A549 (cell line): ENCODE data around the gene RAB8A. TPM values are rescaled to one million over a fixed set of nuclear protein-coding genes. Genes with fewer than 3 reads are reported as not detected.

Source experiments
- ATAC-seq, 2 experiments: fragments of 200-7000 bp in 1 of 2; fragments of >200 bp in 1 of 2; cut with Nextera tagmentation in 1 of 2; cut with Tn5 transposase in 1 of 2; 3 replicates each; pipeline versions ENCODE4 v1.8.0 to v1.9.1; 2018 to 2020; ENCODE audit warnings: mild to moderate bottlenecking in 1 of 2, moderate library complexity in 1 of 2
- CTCF ChIA-PET: fragments of 300-600 bp; sonication (Branson Sonifier 250); formaldehyde crosslinking; extraction: SDS; loops from one replicate; lab custom pipeline; 2021; ENCODE audit warnings: antibody characterized with exemption, inconsistent platforms; lab: Yijun Ruan, JAX
- POLR2A ChIA-PET: fragments of 350-600 bp; formaldehyde crosslinking; extraction: SDS; loops from one replicate; lab custom pipeline; 2021; ENCODE audit warnings: antibody characterized with exemption, inconsistent platforms; lab: Yijun Ruan, JAX
- DNase-seq, 2 experiments: peaks; one replicate each; pipeline versions ENCODE4 v3.0.0 to v3.0.0-alpha.2; 2011 to 2016; ENCODE audit warnings: low read depth in 1 of 2, low spot score in 1 of 2
- FAIRE-seq: peaks from 2 replicates; lab custom pipeline; 2011; peaks lifted over from hg19 to GRCh38; lab: Jason Lieb, UNC
- H3K27ac ChIP-seq, 2 experiments: fragments of >200 bp; sonication (Bioruptor Twin); formaldehyde crosslinking; 3 replicates each; pipeline ENCODE4 v1.5.1; 2016 to 2017
- H3K4me1 ChIP-seq: fragments of >200 bp; sonication (Bioruptor Twin); formaldehyde crosslinking; 3 replicates; pipeline ENCODE4 v1.6.1; 2016
- H3K4me2 ChIP-seq: fragments of >200 bp; sonication (Bioruptor Twin); formaldehyde crosslinking; 3 replicates; pipeline ENCODE4 v1.6.1; 2016
- H3K4me3 ChIP-seq: fragments of >200 bp; sonication (Bioruptor Twin); formaldehyde crosslinking; 3 replicates; pipeline ENCODE4 v1.5.1; 2016
- H3K9me3 ChIP-seq: fragments of >200 bp; sonication (Bioruptor Twin); formaldehyde crosslinking; 3 replicates; pipeline ENCODE4 v1.6.1; 2016
- BHLHE40 ChIP-seq: IDR thresholded peaks from 2 replicates; pipeline ENCODE4 v1.6.1; 2012; ENCODE audit warnings: low read depth, low read length, inconsistent platforms
- CBX2 ChIP-seq: fragments of 200-600 bp; sonication (generic); IDR thresholded peaks from 2 replicates; pipeline ENCODE4 v1.6.1; 2016; ENCODE audit warnings: low read depth, mild to moderate bottlenecking, borderline replicate concordance
- CEBPB ChIP-seq, 2 experiments: fragments of >200 bp in 1 of 2; sonication (Bioruptor Twin) in 1 of 2; formaldehyde crosslinking in 1 of 2; IDR thresholded peaks; 2 replicates each; pipeline ENCODE4 v1.6.1; 2012 to 2016
- CHD4 ChIP-seq: fragments of 200-600 bp; sonication (generic); IDR thresholded peaks from 2 replicates; pipeline ENCODE4 v1.6.1; 2016; ENCODE audit warnings: antibody characterized with exemption, mild to moderate bottlenecking, borderline replicate concordance
- EP300 ChIP-seq, 2 experiments: fragments of >200 bp; sonication (Bioruptor Twin); formaldehyde crosslinking; IDR thresholded peaks; 2 replicates in 1 of 2; 3 replicates in 1 of 2; pipeline ENCODE4 v1.6.1; 2016 to 2017
- FOXS1 ChIP-seq: fragments of 250-450 bp; sonication (Bioruptor Pico); IDR thresholded peaks from 2 replicates; pipeline ENCODE4 v1.5.0; 2020; ENCODE audit warnings: mild to moderate bottlenecking, moderate library complexity
- HES2 ChIP-seq: fragments of >200 bp; sonication (Bioruptor Twin); formaldehyde crosslinking; IDR thresholded peaks from 2 replicates; pipeline ENCODE4 v1.6.1; 2016
- KDM5A ChIP-seq: fragments of 200-600 bp; sonication (generic); IDR thresholded peaks from 2 replicates; pipeline ENCODE4 v1.6.1; 2016; ENCODE audit warnings: antibody characterized with exemption, mild to moderate bottlenecking
- MAX ChIP-seq: IDR thresholded peaks from 2 replicates; pipeline ENCODE4 v1.6.1; 2012
- POLR2AphosphoS2 ChIP-seq: conservative IDR thresholded peaks from 2 replicates; pipeline ENCODE4 v1.6.1; 2012; ENCODE audit warnings: low read length, improper control_type of control experiment, inconsistent platforms
- RAD21 ChIP-seq, 2 experiments: fragments of >200 bp in 1 of 2; sonication (Bioruptor Twin) in 1 of 2; formaldehyde crosslinking in 1 of 2; IDR thresholded peaks in 1 of 2; conservative IDR thresholded peaks in 1 of 2; 2 replicates in 1 of 2; 3 replicates in 1 of 2; pipeline ENCODE4 v1.6.1; 2012 to 2018; ENCODE audit warnings: inconsistent platforms in 1 of 2
- SMC3 ChIP-seq: fragments of >200 bp; sonication (Bioruptor Twin); formaldehyde crosslinking; IDR thresholded peaks from 3 replicates; pipeline ENCODE4 v1.6.1; 2018; ENCODE audit warnings: inconsistent platforms
- ZFP36 ChIP-seq: fragments of 450-650 bp; IDR thresholded peaks from 2 replicates; pipeline ENCODE4 v1.6.1; 2014; ENCODE audit warnings: borderline replicate concordance; ENCODE audit not compliant: partially characterized antibody
- ZNF302 ChIP-seq: fragments of 250-450 bp; sonication (Bioruptor Pico); IDR thresholded peaks from 2 replicates; pipeline ENCODE4 v1.9.0; 2021; ENCODE audit warnings: inconsistent platforms, mild to moderate bottlenecking, moderate library complexity
- WGBS: methylation state at CpG from one replicate; pipeline ENCODE4 v1.1.6; 2017; ENCODE audit errors: missing lambda C conversion rate; 5-methylcytosine and 5-hydroxymethylcytosine counted together
- polyA plus RNA-seq, 4 experiments: library from polyadenylated mRNA; depleted of rRNA in 3 of 4; stranded (reverse); fragments of >200 nt; fragmentation: RNase III in 1 of 4; extraction: RNeasy Plus Mini Kit Qiagen cat#74134 plus additional on column Dnase treatment in 1 of 4; gene quantifications; 2 replicates in 3 of 4; 3 replicates in 1 of 4; pipeline ENCODE4 v1.2.3, GENCODE V29; 2011 to 2017
- TF ChIP-seq, protein P1 (sequence below): fragments of 250-450 bp; sonication (Bioruptor Pico); IDR thresholded peaks from 2 replicates; pipeline ENCODE4 v1.5.0; 2021; ENCODE audit warnings: mild to moderate bottlenecking, moderate library complexity, borderline replicate concordance
- TF ChIP-seq, protein P2 (sequence below): fragments of 450-650 bp; IDR thresholded peaks from 2 replicates; pipeline ENCODE4 v1.6.1; 2014; ENCODE audit warnings: antibody characterized with exemption

Gene RAB8A
- polyA plus RNA-seq, 2 of the 4 experiments (the other 2 are of a cell fraction), result 89.2 to 91.4 TPM

DNA sequence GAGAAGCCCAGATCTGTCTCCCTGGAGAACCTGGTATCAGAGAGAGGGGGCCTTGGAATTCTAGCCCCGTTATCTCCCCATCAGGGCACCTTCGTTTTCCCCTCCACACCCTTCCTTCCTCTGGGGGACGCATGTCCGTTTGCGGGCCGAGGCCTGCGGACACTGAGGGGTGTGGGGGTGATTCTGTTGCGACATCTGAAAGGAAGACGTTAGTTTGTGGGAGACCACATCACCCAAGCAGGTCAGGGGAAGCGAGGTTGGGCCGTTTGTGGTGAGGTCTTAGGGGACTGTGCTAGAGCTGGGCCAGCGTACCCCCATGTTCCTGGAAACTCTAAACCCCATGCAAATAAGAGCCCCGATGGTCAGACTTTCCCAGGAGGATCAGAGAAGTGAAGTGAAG is 28.1 kb downstream of the RAB8A start (continued):
- TF ChIP-seq, protein P1, sequence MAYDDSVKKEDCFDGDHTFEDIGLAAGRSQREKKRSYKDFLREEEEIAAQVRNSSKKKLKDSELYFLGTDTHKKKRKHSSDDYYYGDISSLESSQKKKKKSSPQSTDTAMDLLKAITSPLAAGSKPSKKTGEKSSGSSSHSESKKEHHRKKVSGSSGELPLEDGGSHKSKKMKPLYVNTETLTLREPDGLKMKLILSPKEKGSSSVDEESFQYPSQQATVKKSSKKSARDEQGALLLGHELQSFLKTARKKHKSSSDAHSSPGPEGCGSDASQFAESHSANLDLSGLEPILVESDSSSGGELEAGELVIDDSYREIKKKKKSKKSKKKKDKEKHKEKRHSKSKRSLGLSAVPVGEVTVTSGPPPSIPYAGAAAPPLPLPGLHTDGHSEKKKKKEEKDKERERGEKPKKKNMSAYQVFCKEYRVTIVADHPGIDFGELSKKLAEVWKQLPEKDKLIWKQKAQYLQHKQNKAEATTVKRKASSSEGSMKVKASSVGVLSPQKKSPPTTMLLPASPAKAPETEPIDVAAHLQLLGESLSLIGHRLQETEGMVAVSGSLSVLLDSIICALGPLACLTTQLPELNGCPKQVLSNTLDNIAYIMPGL (CRISPR knock-in tag), result no peak
- TF ChIP-seq, all 56 proteins: peak for 0

DNA sequence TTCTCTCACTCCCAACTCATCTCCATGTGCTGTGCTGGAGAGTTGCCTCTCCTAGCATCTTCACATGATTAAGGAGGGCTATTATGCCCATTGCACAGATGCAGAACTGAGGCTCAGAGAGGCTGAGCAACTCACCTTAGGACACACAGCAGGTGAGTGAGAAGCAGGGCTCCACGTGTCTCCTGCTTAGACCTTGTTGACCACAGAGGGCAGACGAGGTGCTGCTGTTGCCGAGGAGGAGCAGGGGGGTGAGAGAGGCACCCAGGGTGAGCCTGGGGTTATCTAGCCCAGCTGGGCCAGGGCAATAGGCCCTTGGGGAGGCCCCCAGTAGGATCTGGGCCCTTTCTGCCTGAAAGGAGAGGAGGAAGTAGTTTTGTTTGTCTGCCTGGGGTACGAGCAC is 29.4 kb downstream of the RAB8A start:
- Histone ChIP-seq H3K4me1 (no peaks in the 10 kb centered on the region), H3K4me3 (no peak overlapping the region)
- ATAC-seq, result peak in 1 of 2 experiments; percentile 35; a peak in 1 of 6 replicates
- FAIRE-seq, result no peak
- no peak for DNase-seq
- peak; percentile 76 for TF ChIP-seq ZFP36
- no peak for TF ChIP-seq FOXS1 (CRISPR knock-in tag)
- TF ChIP-seq, all 56 proteins: peak for 1
- no peak overlapping the region for H3K27ac ChIP-seq
- POLR2A ChIA-PET, result no interaction called here
- 64% methylated on average over 3 of the region's 4 CpGs for WGBS
- no peak overlapping the region for H3K4me2 ChIP-seq
- CTCF ChIA-PET, result interaction anchor here (0.6 kb wide), 1 partner anchor 500 kb away, joined by 3 read pairs; the partner anchor contains the start of gene CYP4F3
- H3K9me3 ChIP-seq, result no peaks in the 10 kb centered on the region

DNA sequence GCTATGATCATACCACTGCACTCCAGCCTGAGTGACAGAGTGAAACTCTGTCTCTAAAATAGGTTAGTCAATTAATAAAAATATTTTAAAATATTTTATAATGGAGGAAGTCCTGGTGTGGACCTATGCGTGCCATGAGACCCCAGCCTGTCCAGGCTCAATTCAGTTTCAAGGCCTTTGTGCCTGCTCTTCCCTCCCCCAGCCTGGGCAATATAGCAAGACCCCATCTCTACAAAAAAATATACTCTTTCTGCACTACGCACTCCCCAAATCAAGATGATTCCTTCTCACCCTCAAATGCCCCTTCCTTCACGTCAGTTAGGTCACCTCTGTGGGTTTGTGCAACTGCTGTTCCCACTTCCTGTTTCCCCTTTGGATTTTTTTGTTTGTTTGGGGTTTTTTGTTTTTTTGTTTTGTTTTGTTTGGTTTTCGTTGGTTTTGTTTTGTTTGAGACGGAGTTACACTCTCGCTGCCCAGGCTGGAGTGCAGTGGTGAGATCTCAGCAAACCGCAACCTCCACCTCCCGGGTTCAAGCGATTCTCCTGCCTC is 30.4 kb downstream of the RAB8A start:
- no peak overlapping the region for H3K4me3 ChIP-seq
- TF ChIP-seq, protein P2, sequence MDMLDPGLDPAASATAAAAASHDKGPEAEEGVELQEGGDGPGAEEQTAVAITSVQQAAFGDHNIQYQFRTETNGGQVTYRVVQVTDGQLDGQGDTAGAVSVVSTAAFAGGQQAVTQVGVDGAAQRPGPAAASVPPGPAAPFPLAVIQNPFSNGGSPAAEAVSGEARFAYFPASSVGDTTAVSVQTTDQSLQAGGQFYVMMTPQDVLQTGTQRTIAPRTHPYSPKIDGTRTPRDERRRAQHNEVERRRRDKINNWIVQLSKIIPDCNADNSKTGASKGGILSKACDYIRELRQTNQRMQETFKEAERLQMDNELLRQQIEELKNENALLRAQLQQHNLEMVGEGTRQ, result no peak
- no peak for TF ChIP-seq RAD21 (conservative IDR thresholded peaks at IDR 0.05 in 1 of 2, IDR thresholded peaks at IDR 0.05 in 1 of 2)
- no peak for TF ChIP-seq CEBPB (IDR thresholded peaks at IDR 0.05)
- TF ChIP-seq BHLHE40, result no peak
- no peak for TF ChIP-seq CBX2
- TF ChIP-seq KDM5A, result no peak
- TF ChIP-seq EP300 (IDR thresholded peaks at IDR 0.05), result no peak
- no peak for TF ChIP-seq ZNF302 (CRISPR knock-in tag)
- TF ChIP-seq SMC3, result no peak
- no peak for FAIRE-seq
- 82% methylated on average over 9 of the region's 9 CpGs for WGBS
- no peak overlapping the region for H3K4me2 ChIP-seq
- H3K9me3 ChIP-seq, result no peaks in the 10 kb centered on the region
- H3K27ac ChIP-seq, result no peak overlapping the region
- no peak for ATAC-seq
- no peaks in the 10 kb centered on the region for H3K4me1 ChIP-seq
- no peak for DNase-seq
- ChIA-PET POLR2A (no interaction called here), CTCF (no interaction called here)

- no peak for ATAC-seq
- POLR2A ChIA-PET, result no interaction called here
- WGBS, result 78% methylated on average over 5 of the region's 13 CpGs
- H3K4me1 ChIP-seq, result no peaks in the 10 kb centered on the region
- CTCF ChIA-PET, result interaction anchor here (0.6 to 1.2 kb wide), 2 partner anchors 8 to 34 kb away, joined by 4 to 5 read pairs; no protein-coding TSS in a partner anchor
- H3K9me3 ChIP-seq, result no peaks in the 10 kb centered on the region
- FAIRE-seq, result no peak
- TF ChIP-seq POLR2AphosphoS2 (no peak), MAX (no peak), HES2 (no peak), KDM5A (no peak), CHD4 (no peak)
- TF ChIP-seq, all 56 proteins: peak for 0
- Histone ChIP-seq H3K27ac (no peak within 1 kb of the TSS), H3K4me3 (no peak within 1 kb of the TSS), H3K4me2 (no peak within 1 kb of the TSS)
- no peak for DNase-seq
Observed at GRCh38 chr19:16143399-16144215, 31.9 kb downstream of the RAB8A start, which contains the start of gene HSH2D. Gene HSH2D, plus strand, starts transcription at chr19:16143685. Its CDS starts 5,066 bp downstream, at chr19:16148751.
